Lung (tissue), 12 donors: ENCODE data around the gene COQ9. TPM values are rescaled to one million over a fixed set of nuclear protein-coding genes. Genes with fewer than 3 reads are reported as not detected.

Experiments
- ATAC-seq: fragments of 200-7000 bp; cut with Tn5 transposase; one replicate; pipeline ENCODE4 v1.9.1; 2020; ENCODE audit warnings: moderate number of reproducible peaks; ENCODE audit not compliant: insufficient read depth, low FRiP score
- DNase-seq, 3 donors: peaks; one replicate each; pipeline ENCODE4 v3.0.0-alpha.2; 2013 to 2017
- H3K27ac ChIP-seq, 2 donors: one replicate each; pipeline ENCODE4 v1.5.1; 2013; ENCODE audit warnings: mild to moderate bottlenecking in 2 of 2, moderate library complexity in 2 of 2, control low read depth in 1 of 2, inconsistent platforms in 1 of 2, low read depth in 1 of 2, low read length in 1 of 2
- H3K27me3 ChIP-seq, 3 donors: one replicate each; pipeline ENCODE4 v1.5.1; 2013; ENCODE audit warnings: low read length in 2 of 3; ENCODE audit not compliant: control insufficient read depth in 3 of 3, insufficient read depth in 3 of 3
- H3K36me3 ChIP-seq, 4 donors: one replicate each; pipeline ENCODE4 v1.5.1; 2013; ENCODE audit warnings: low read length in 4 of 4, mild to moderate bottlenecking in 1 of 4, moderate library complexity in 1 of 4; ENCODE audit not compliant: control insufficient read depth in 4 of 4, insufficient read depth in 4 of 4
- H3K4me1 ChIP-seq, 5 donors: one replicate each; pipeline ENCODE4 v1.5.1; 2013; ENCODE audit warnings: low read length in 5 of 5, mild to moderate bottlenecking in 2 of 5, moderate library complexity in 1 of 5; ENCODE audit not compliant: control insufficient read depth in 5 of 5, insufficient read depth in 5 of 5
- H3K4me3 ChIP-seq: one replicate; pipeline ENCODE4 v1.5.1; 2013; ENCODE audit warnings: mild to moderate bottlenecking, control low read depth, moderate library complexity
- H3K9ac ChIP-seq, 2 donors: one replicate each; pipeline ENCODE4 v1.5.1; 2013; ENCODE audit warnings: low read length in 2 of 2, control low read depth in 1 of 2; ENCODE audit not compliant: insufficient read depth in 1 of 2
- H3K9me3 ChIP-seq, 4 donors: one replicate each; pipeline ENCODE4 v1.5.1; 2013; ENCODE audit warnings: low read length in 3 of 4, mild to moderate bottlenecking in 1 of 4, moderate library complexity in 1 of 4; ENCODE audit not compliant: control insufficient read depth in 4 of 4, insufficient read depth in 3 of 4
- whole genome bisulfite sequencing, 2 donors: extraction: QIAGEN DNeasy Blood & Tissue Kit; methylation state at CpG; one replicate each; pipeline ENCODE4 v1.1.7; 2013; 5-methylcytosine and 5-hydroxymethylcytosine counted together
- polyA plus RNA-seq, 2 donors: library from polyadenylated mRNA; stranded (reverse); fragments of 200-250 nt; gene quantifications; one replicate each; pipeline ENCODE4 v1.2.1, GENCODE V29; 2013
- total RNA-seq, 2 donors: library from RNA; depleted of rRNA in 1 of 2; stranded (reverse); fragments of >200 nt in 1 of 2; gene quantifications; one replicate each; pipeline ENCODE4 v1.2.1, GENCODE V29; 2014 to 2021
- TF ChIP-seq, protein P1 (sequence below): IDR thresholded peaks from 2 replicates; pipeline ENCODE4 v1.5.1; 2012; ENCODE audit warnings: mild to moderate bottlenecking; ENCODE audit errors: control extremely low read depth, extremely low read depth
- donor health status: control.
- donor health status: control.
- donor health status: Bipolar disorder and iron deficiency.
- donor health status: healthy.
- donor health status: DM: yes; HTN: yes; CAD: no.

COQ9 gene
- total and polyA plus RNA-seq, 4 donors: 42.2 to 59.5 (median 46.8) TPM

DNA sequence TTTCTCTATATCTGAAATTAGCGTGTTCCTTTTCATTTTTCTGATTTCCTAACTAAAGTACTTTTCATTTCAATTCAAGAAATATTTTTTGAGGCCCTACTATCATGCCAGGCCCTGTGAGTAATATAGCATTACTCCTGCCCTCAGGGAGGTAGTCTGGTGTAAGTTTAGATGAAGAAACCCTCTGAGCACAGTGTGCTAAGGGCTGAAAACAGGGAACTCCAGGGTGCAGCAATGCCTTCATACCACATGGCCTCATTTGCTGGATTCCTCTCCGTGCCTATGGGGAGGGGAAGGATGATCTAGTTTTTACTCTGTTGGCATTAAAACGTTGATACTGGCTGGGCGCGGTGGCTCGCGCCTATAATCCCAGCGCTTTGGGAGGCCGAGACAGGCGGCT, 4.7 kb downstream of the COQ9 start:
- ATAC-seq (no peak), DNase-seq (no peak)
- Histone ChIP-seq H3K4me1 (peaks cover 0 to 5% (median 0%) of the 10 kb centered on the region in 5 donors), H3K27me3 (no peaks in the 10 kb centered on the region), H3K27ac (no peak overlapping the region), H3K36me3 (peaks cover 10 to 28% (median 18%) of the 10 kb centered on the region in 4 donors), H3K9ac (no peak overlapping the region), H3K4me3 (no peak overlapping the region), H3K9me3 (no peaks in the 10 kb centered on the region)
- WGBS, 2 donors: 92 to 96% methylated on average over 10 of the region's 10 CpGs
- TF ChIP-seq, protein P1, sequence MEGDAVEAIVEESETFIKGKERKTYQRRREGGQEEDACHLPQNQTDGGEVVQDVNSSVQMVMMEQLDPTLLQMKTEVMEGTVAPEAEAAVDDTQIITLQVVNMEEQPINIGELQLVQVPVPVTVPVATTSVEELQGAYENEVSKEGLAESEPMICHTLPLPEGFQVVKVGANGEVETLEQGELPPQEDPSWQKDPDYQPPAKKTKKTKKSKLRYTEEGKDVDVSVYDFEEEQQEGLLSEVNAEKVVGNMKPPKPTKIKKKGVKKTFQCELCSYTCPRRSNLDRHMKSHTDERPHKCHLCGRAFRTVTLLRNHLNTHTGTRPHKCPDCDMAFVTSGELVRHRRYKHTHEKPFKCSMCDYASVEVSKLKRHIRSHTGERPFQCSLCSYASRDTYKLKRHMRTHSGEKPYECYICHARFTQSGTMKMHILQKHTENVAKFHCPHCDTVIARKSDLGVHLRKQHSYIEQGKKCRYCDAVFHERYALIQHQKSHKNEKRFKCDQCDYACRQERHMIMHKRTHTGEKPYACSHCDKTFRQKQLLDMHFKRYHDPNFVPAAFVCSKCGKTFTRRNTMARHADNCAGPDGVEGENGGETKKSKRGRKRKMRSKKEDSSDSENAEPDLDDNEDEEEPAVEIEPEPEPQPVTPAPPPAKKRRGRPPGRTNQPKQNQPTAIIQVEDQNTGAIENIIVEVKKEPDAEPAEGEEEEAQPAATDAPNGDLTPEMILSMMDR: no peak

- H3K9me3 ChIP-seq: no peaks in the 10 kb centered on the region
- peak within 1 kb of the TSS; percentile 56 to 76 for H3K9ac ChIP-seq
- no peaks in the 10 kb centered on the region for H3K27me3 ChIP-seq
- peaks cover 0 to 12% (median 4%) of the 10 kb centered on the region in 5 donors for H3K4me1 ChIP-seq
- TF ChIP-seq, protein P1: peak; percentile 90
- ATAC-seq (peak; percentile 96), DNase-seq (peak; percentile 86 to 92 (median 90))
- H3K36me3 ChIP-seq: peaks cover 15 to 36% (median 36%) of the 10 kb centered on the region in 4 donors
- peak within 1 kb of the TSS in 1 of 2 donors; percentile 84 for H3K27ac ChIP-seq
- 1 to 3% methylated on average over 44 to 47 of the region's 47 CpGs for WGBS, 2 donors
- H3K4me3 ChIP-seq: peak within 1 kb of the TSS; percentile 93
Observed at GRCh38 chr16:57462209-57462977, 15.1 kb downstream of the COQ9 start, which contains the start of gene POLR2C. POLR2C (plus strand) TSS chr16:57462679; CDS start chr16:57462725, 46 bp downstream.

GRCh38 chr16:57462978-57463362, 15.7 kb downstream of the COQ9 start:
- peak overlapping the region; percentile 93 for H3K4me3 ChIP-seq
- 1% methylated on average over 13 to 16 of the region's 16 CpGs for WGBS, 2 donors
- peaks cover 0 to 12% (median 4%) of the 10 kb centered on the region in 5 donors for H3K4me1 ChIP-seq
- peak overlapping the region; percentile 56 to 76 for H3K9ac ChIP-seq
- H3K27ac ChIP-seq: peak overlapping the region in 1 of 2 donors; percentile 82
- ATAC-seq: no peak
- peaks cover 12 to 34% (median 32%) of the 10 kb centered on the region in 4 donors for H3K36me3 ChIP-seq
- no peaks in the 10 kb centered on the region for H3K27me3 ChIP-seq
- no peaks in the 10 kb centered on the region for H3K9me3 ChIP-seq
- TF ChIP-seq, protein P1: no peak
- DNase-seq: no peak
